ENCODE results near the gene HBB. TPM values are rescaled to one million over a fixed set of nuclear protein-coding genes. Genes with fewer than 3 reads are reported as not detected.

Gene HBB
- total and polyA plus RNA-seq, 4 donors, result 132 to 2,002 (median 659) TPM

- no peaks in the 10 kb centered on the region for H3K4me1 ChIP-seq (ENCODE audit: control insufficient read depth, insufficient read depth, low read length)
- H3K36me3 ChIP-seq (ENCODE audit: control insufficient read depth, insufficient read depth, low read length), result no peaks in the 10 kb centered on the region
- 90% methylated on average over 2 of the region's 2 CpGs for WGBS (ENCODE audit: insufficient coverage)
Measured at GRCh38 chr11:5240458-5240857, 13.6 kb upstream of the HBB start.

DNA sequence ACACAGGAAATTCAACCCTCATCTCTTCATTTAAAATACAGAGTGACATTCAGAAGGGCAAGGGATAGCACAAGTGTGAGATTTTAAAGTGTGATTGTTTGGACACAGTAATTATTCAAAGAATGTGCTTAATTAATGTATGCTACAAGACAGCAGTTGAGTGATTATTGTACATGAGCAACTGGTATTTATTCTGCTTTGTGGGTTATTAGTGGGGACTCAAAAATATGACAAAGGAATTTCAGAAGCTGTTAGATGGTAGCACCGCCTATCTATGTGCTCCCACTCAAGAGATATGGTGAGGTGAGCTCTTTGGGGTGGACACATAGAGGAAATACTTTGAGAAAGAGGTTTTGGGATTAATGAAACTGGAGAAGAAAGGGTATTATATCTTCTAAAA lies 13.2 kb upstream of the HBB start:
- Histone ChIP-seq H3K4me3 (ENCODE audit: low read depth, low read length) (no peak overlapping the region), H3K36me3 (ENCODE audit: control insufficient read depth, insufficient read depth, low read length) (no peaks in the 10 kb centered on the region), H3K9me3 (ENCODE audit: control insufficient read depth, insufficient read depth, low read length) (no peaks in the 10 kb centered on the region), H3K27ac (ENCODE audit: low read depth, low read length) (no peak overlapping the region), H3K4me1 (ENCODE audit: control insufficient read depth, insufficient read depth, low read length) (no peaks in the 10 kb centered on the region), H3K27me3 (ENCODE audit: control insufficient read depth, insufficient read depth, low read length) (no peaks in the 10 kb centered on the region)
- 100% methylated on average over 1 of the region's 1 CpG for WGBS (ENCODE audit: insufficient coverage)
- DNase-seq (ENCODE audit: low read depth in 4 of 6, low spot score in 6 of 6), result no peak

More at GRCh38 chr11:5240458-5240857, 13.6 kb upstream of the HBB start:
- H3K27me3 ChIP-seq (ENCODE audit: control insufficient read depth, insufficient read depth, low read length), result no peaks in the 10 kb centered on the region
- H3K27ac ChIP-seq (ENCODE audit: low read depth, low read length), result no peak overlapping the region
- H3K4me3 ChIP-seq (ENCODE audit: low read depth, low read length), result no peak overlapping the region
- H3K9me3 ChIP-seq (ENCODE audit: control insufficient read depth, insufficient read depth, low read length), result no peaks in the 10 kb centered on the region
- DNase-seq (ENCODE audit: low read depth in 4 of 6, low spot score in 6 of 6), result no peak

DNA sequence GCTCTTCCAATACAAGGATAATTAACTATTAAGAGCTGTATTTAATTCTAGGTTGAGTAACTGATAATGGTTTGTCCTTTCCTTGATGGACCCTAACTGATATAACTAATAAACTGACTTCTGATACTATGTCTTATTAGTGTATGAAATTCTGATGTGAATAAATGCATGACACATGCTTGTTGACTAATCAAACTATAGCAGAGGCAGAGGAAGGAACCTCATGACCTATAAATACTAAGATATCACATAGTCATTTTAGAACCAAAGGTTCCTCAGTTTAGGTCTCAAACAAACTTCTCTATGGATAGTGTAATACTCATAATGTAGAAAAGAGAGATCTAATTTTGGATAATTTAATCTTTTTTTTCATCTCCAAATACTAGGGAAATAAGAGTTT lies 12.2 kb upstream of the HBB start:
- DNase-seq (ENCODE audit: low read depth in 4 of 6, low spot score in 6 of 6), result no peak
- Histone ChIP-seq H3K36me3 (ENCODE audit: control insufficient read depth, insufficient read depth, low read length) (no peaks in the 10 kb centered on the region), H3K9me3 (ENCODE audit: control insufficient read depth, insufficient read depth, low read length) (no peaks in the 10 kb centered on the region), H3K4me1 (ENCODE audit: control insufficient read depth, insufficient read depth, low read length) (no peaks in the 10 kb centered on the region), H3K27me3 (ENCODE audit: control insufficient read depth, insufficient read depth, low read length) (no peaks in the 10 kb centered on the region), H3K4me3 (ENCODE audit: low read depth, low read length) (no peak overlapping the region), H3K27ac (ENCODE audit: low read depth, low read length) (no peak overlapping the region)

GRCh38 chr11:5238486-5238885 lies 11.6 kb upstream of the HBB start:
- no peak overlapping the region for H3K27ac ChIP-seq (ENCODE audit: low read depth, low read length)
- H3K36me3 ChIP-seq (ENCODE audit: control insufficient read depth, insufficient read depth, low read length), result no peaks in the 10 kb centered on the region
- no peaks in the 10 kb centered on the region for H3K27me3 ChIP-seq (ENCODE audit: control insufficient read depth, insufficient read depth, low read length)
- no peak for DNase-seq (ENCODE audit: low read depth in 4 of 6, low spot score in 6 of 6)
- H3K9me3 ChIP-seq (ENCODE audit: control insufficient read depth, insufficient read depth, low read length), result no peaks in the 10 kb centered on the region
- no CpG with 5 or more reads among the region's 2 CpGs for WGBS (ENCODE audit: insufficient coverage)
- H3K4me1 ChIP-seq (ENCODE audit: control insufficient read depth, insufficient read depth, low read length), result no peaks in the 10 kb centered on the region
- H3K4me3 ChIP-seq (ENCODE audit: low read depth, low read length), result no peak overlapping the region

DNA sequence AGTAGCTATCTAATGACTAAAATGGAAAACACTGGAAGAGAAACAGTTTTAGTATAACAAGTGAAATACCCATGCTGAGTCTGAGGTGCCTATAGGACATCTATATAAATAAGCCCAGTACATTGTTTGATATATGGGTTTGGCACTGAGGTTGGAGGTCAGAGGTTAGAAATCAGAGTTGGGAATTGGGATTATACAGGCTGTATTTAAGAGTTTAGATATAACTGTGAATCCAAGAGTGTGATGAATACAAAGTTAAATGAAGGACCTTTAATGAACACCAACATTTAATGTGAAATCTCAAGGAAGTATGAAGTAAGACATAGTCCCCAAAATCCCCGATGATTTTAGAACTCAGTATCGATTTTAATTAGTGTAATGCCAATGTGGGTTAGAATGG lies 10.5 kb upstream of the HBB start:
- WGBS (ENCODE audit: insufficient coverage), result 96% methylated on average over 2 of the region's 2 CpGs
- H3K4me1 ChIP-seq (ENCODE audit: control insufficient read depth, insufficient read depth, low read length), result no peaks in the 10 kb centered on the region
- no peaks in the 10 kb centered on the region for H3K36me3 ChIP-seq (ENCODE audit: control insufficient read depth, insufficient read depth, low read length)
- no peaks in the 10 kb centered on the region for H3K27me3 ChIP-seq (ENCODE audit: control insufficient read depth, insufficient read depth, low read length)
- no peak overlapping the region for H3K4me3 ChIP-seq (ENCODE audit: low read depth, low read length)
- H3K9me3 ChIP-seq (ENCODE audit: control insufficient read depth, insufficient read depth, low read length), result no peaks in the 10 kb centered on the region
- DNase-seq (ENCODE audit: low read depth in 4 of 6, low spot score in 6 of 6), result no peak
- no peak overlapping the region for H3K27ac ChIP-seq (ENCODE audit: low read depth, low read length)

GRCh38 chr11:5235364-5236095 lies 8.7 kb upstream of the HBB start:
- Histone ChIP-seq H3K4me3 (ENCODE audit: low read depth, low read length) (no peak overlapping the region), H3K9me3 (ENCODE audit: control insufficient read depth, insufficient read depth, low read length) (no peaks in the 10 kb centered on the region), H3K4me1 (ENCODE audit: control insufficient read depth, insufficient read depth, low read length) (no peaks in the 10 kb centered on the region), H3K27ac (ENCODE audit: low read depth, low read length) (no peak overlapping the region), H3K27me3 (ENCODE audit: control insufficient read depth, insufficient read depth, low read length) (no peaks in the 10 kb centered on the region), H3K36me3 (ENCODE audit: control insufficient read depth, insufficient read depth, low read length) (no peaks in the 10 kb centered on the region)
- WGBS (ENCODE audit: insufficient coverage), result 83% methylated on average over 1 of the region's 5 CpGs
- no peak for DNase-seq (ENCODE audit: low read depth in 4 of 6, low spot score in 6 of 6)

DNA sequence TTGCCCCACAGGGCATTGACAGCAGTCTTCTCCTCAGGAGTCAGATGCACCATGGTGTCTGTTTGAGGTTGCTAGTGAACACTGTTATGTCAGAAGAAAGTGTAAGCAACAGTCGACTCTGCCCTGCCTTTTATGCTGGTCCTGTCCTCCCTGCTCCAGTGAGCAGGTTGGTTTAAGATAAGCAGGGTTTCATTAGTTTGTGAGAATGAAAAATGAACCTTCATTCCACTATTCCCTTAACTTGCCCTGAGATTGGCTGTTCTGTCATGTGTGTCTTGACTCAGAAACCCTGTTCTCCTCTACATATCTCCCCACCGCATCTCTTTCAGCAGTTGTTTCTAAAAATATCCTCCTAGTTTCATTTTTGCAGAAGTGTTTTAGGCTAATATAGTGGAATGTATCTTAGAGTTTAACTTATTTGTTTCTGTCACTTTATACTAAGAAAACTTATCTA lies 7.5 kb upstream of the HBB start, which contains the start of gene HBD:
Gene HBD, minus strand, starts transcription at position 103 of the 454 bp plus-strand sequence. Its CDS starts 50 bp downstream, at position 53.
- no peak within 1 kb of the TSS for H3K4me3 ChIP-seq (ENCODE audit: low read depth, low read length)
- no peak within 1 kb of the TSS for H3K27ac ChIP-seq (ENCODE audit: low read depth, low read length)
- no peaks in the 10 kb centered on the region for H3K36me3 ChIP-seq (ENCODE audit: control insufficient read depth, insufficient read depth, low read length)
- WGBS (ENCODE audit: insufficient coverage), result no CpG with 5 or more reads among the region's 2 CpGs
- DNase-seq (ENCODE audit: low read depth in 4 of 6, low spot score in 6 of 6), result no peak
- no peaks in the 10 kb centered on the region for H3K27me3 ChIP-seq (ENCODE audit: control insufficient read depth, insufficient read depth, low read length)
- H3K9me3 ChIP-seq (ENCODE audit: control insufficient read depth, insufficient read depth, low read length), result no peaks in the 10 kb centered on the region
- no peaks in the 10 kb centered on the region for H3K4me1 ChIP-seq (ENCODE audit: control insufficient read depth, insufficient read depth, low read length)

DNA sequence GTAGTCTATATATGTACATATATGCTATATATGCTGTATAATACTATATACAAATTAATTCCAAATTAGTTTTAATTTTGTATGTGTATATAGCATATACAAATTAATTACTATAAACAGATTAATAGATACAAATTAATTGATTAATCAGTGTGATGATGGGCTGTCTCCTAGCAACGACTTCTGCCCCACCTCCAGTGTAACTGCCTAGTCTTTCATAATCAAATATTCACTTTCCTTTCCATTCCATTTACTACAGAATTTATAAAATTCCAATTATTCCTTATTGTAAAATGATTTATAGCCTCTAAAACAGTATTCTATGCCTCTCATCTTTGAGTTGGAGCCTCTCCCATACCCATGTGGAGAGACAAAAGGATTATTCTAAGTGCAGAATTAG lies 6.4 kb upstream of the HBB start:
- H3K27me3 ChIP-seq (ENCODE audit: control insufficient read depth, insufficient read depth, low read length), result no peaks in the 10 kb centered on the region
- H3K36me3 ChIP-seq (ENCODE audit: control insufficient read depth, insufficient read depth, low read length), result no peaks in the 10 kb centered on the region
- no peak overlapping the region for H3K27ac ChIP-seq (ENCODE audit: low read depth, low read length)
- no peaks in the 10 kb centered on the region for H3K9me3 ChIP-seq (ENCODE audit: control insufficient read depth, insufficient read depth, low read length)
- WGBS (ENCODE audit: insufficient coverage), result no CpG with 5 or more reads among the region's 1 CpG
- DNase-seq (ENCODE audit: low read depth in 4 of 6, low spot score in 6 of 6), result no peak
- no peak overlapping the region for H3K4me3 ChIP-seq (ENCODE audit: low read depth, low read length)
- H3K4me1 ChIP-seq (ENCODE audit: control insufficient read depth, insufficient read depth, low read length), result no peaks in the 10 kb centered on the region

GRCh38 chr11:5232821-5233220 lies 6.0 kb upstream of the HBB start:
- Histone ChIP-seq H3K27me3 (ENCODE audit: control insufficient read depth, insufficient read depth, low read length) (no peaks in the 10 kb centered on the region), H3K4me1 (ENCODE audit: control insufficient read depth, insufficient read depth, low read length) (no peaks in the 10 kb centered on the region), H3K9me3 (ENCODE audit: control insufficient read depth, insufficient read depth, low read length) (no peaks in the 10 kb centered on the region), H3K4me3 (ENCODE audit: low read depth, low read length) (no peak overlapping the region), H3K36me3 (ENCODE audit: control insufficient read depth, insufficient read depth, low read length) (no peaks in the 10 kb centered on the region), H3K27ac (ENCODE audit: low read depth, low read length) (no peak overlapping the region)
- no CpG with 5 or more reads among the region's 2 CpGs for WGBS (ENCODE audit: insufficient coverage)
- DNase-seq (ENCODE audit: low read depth in 4 of 6, low spot score in 6 of 6), result no peak

GRCh38 chr11:5232176-5232575 lies 5.3 kb upstream of the HBB start:
- no peak for DNase-seq (ENCODE audit: low read depth in 4 of 6, low spot score in 6 of 6)
- H3K9me3 ChIP-seq (ENCODE audit: control insufficient read depth, insufficient read depth, low read length), result no peaks in the 10 kb centered on the region
- no peaks in the 10 kb centered on the region for H3K27me3 ChIP-seq (ENCODE audit: control insufficient read depth, insufficient read depth, low read length)
- H3K36me3 ChIP-seq (ENCODE audit: control insufficient read depth, insufficient read depth, low read length), result no peaks in the 10 kb centered on the region
- 92% methylated on average over 2 of the region's 3 CpGs for WGBS (ENCODE audit: insufficient coverage)
- H3K27ac ChIP-seq (ENCODE audit: low read depth, low read length), result no peak overlapping the region
- no peaks in the 10 kb centered on the region for H3K4me1 ChIP-seq (ENCODE audit: control insufficient read depth, insufficient read depth, low read length)
- no peak overlapping the region for H3K4me3 ChIP-seq (ENCODE audit: low read depth, low read length)

All from spinal cord (tissue), 10 donors.